ENCODE data around the gene SNX30. TPM values are rescaled to one million over a fixed set of nuclear protein-coding genes. Genes with fewer than 3 reads are reported as not detected.

Gene SNX30
- total RNA-seq, 2 experiments from 2014 or later: 5.5 to 7.2 TPM

- ATAC-seq (no peak), DNase-seq (no peak)
- CTCF ChIA-PET: no interaction called here
- H3K27me3 Mint-ChIP-seq (ENCODE audit: low read depth): no peaks in the 10 kb centered on the region
- no peaks in the 10 kb centered on the region for H3K9me3 Mint-ChIP-seq (ENCODE audit: insufficient read depth)
- no peaks in the 10 kb centered on the region for H3K36me3 Mint-ChIP-seq (ENCODE audit: low read depth)
- no peak overlapping the region for H3K4me3 Mint-ChIP-seq
- H3K4me1 Mint-ChIP-seq (ENCODE audit: low read depth): no peaks in the 10 kb centered on the region
- no peak overlapping the region for H3K27ac Mint-ChIP-seq
- POLR2A ChIA-PET: no interaction called here
Measured at GRCh38 chr9:112852741-112853504, 102.4 kb downstream of the SNX30 start.

DNA sequence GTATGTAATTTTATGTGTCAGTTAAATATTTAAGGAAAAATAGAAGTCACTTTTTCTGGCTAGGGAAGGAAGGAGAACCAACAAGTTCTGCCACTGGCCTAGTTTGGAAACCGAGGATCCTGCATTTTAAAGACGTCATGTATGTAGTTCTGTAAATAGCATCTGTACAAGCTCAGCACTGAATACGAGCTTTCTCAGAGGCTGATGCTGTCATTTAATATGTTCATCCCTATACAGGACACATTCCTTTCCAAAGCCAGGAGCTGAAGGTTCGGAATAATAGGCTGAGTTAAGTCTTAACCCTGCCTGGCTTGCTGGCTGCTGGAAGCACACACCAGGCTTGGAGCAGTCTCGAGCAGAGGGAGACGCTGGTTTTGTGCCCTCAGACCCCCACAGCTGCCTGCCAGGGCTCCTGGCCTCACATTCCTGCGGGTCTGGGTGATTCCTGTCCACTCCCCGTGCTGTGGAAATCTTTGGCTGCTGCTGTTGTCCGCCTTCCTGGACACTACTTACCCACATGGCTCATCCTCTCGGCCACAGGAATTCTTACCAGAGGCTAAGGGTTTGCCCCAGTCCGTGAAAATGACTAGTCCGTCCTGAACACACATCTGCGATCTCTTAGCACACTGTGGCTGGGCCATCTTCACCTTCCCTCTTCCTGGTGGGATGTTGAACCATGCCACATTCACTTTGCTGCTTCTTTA, 103.5 kb downstream of the SNX30 start:
- CTCF ChIA-PET: no interaction called here
- no peaks in the 10 kb centered on the region for H3K4me1 Mint-ChIP-seq (ENCODE audit: low read depth)
- POLR2A ChIA-PET: no interaction called here

GRCh38 chr9:112854657-112855056, 104.1 kb downstream of the SNX30 start:
- no peaks in the 10 kb centered on the region for H3K9me3 Mint-ChIP-seq (ENCODE audit: insufficient read depth)
- no peaks in the 10 kb centered on the region for H3K36me3 Mint-ChIP-seq (ENCODE audit: low read depth)
- DNase-seq (no peak), ATAC-seq (no peak)
- H3K4me3 Mint-ChIP-seq: no peak overlapping the region
- POLR2A ChIA-PET: no interaction called here
- no peaks in the 10 kb centered on the region for H3K27me3 Mint-ChIP-seq (ENCODE audit: low read depth)
- no peak overlapping the region for H3K27ac Mint-ChIP-seq
- H3K4me1 Mint-ChIP-seq (ENCODE audit: low read depth): no peaks in the 10 kb centered on the region
- CTCF ChIA-PET: no interaction called here

More for the DNA sequence above, 103.5 kb downstream of the SNX30 start:
- ATAC-seq (no peak), DNase-seq (no peak)
- Mint-ChIP-seq H3K36me3 (ENCODE audit: low read depth) (no peaks in the 10 kb centered on the region), H3K9me3 (ENCODE audit: insufficient read depth) (no peaks in the 10 kb centered on the region), H3K27me3 (ENCODE audit: low read depth) (no peaks in the 10 kb centered on the region), H3K4me3 (no peak overlapping the region), H3K27ac (no peak overlapping the region)

GRCh38 chr9:112856200-112856599, 105.6 kb downstream of the SNX30 start:
- ChIA-PET POLR2A (no interaction called here), CTCF (interaction anchor here (1.0 kb wide), 1 partner anchor 11 kb away, joined by 3 read pairs; no protein-coding TSS in a partner anchor)
- no peak overlapping the region for H3K4me3 Mint-ChIP-seq
- H3K4me1 Mint-ChIP-seq (ENCODE audit: low read depth): no peaks in the 10 kb centered on the region
- H3K9me3 Mint-ChIP-seq (ENCODE audit: insufficient read depth): no peaks in the 10 kb centered on the region
- no peaks in the 10 kb centered on the region for H3K27me3 Mint-ChIP-seq (ENCODE audit: low read depth)
- DNase-seq: no peak
- ATAC-seq: no peak
- no peaks in the 10 kb centered on the region for H3K36me3 Mint-ChIP-seq (ENCODE audit: low read depth)
- H3K27ac Mint-ChIP-seq: no peak overlapping the region

- no peak for DNase-seq
- Mint-ChIP-seq H3K36me3 (ENCODE audit: low read depth) (no peaks in the 10 kb centered on the region), H3K4me1 (ENCODE audit: low read depth) (no peaks in the 10 kb centered on the region), H3K4me3 (no peak overlapping the region), H3K27ac (no peak overlapping the region), H3K27me3 (ENCODE audit: low read depth) (no peaks in the 10 kb centered on the region), H3K9me3 (ENCODE audit: insufficient read depth) (no peaks in the 10 kb centered on the region)
- ChIA-PET CTCF (interaction anchor here (1.0 to 1.5 kb wide), 2 partner anchors 11 to 14 kb away, joined by 3 to 4 read pairs; no protein-coding TSS in a partner anchor), POLR2A (no interaction called here)
- no peak for ATAC-seq
Measured at GRCh38 chr9:112856843-112857242, 106.3 kb downstream of the SNX30 start.

- Mint-ChIP-seq H3K4me3 (no peak overlapping the region), H3K4me1 (ENCODE audit: low read depth) (peaks cover 4% of the 10 kb centered on the region), H3K36me3 (ENCODE audit: low read depth) (no peaks in the 10 kb centered on the region), H3K27me3 (ENCODE audit: low read depth) (no peaks in the 10 kb centered on the region), H3K27ac (no peak overlapping the region), H3K9me3 (ENCODE audit: insufficient read depth) (no peaks in the 10 kb centered on the region)
- POLR2A ChIA-PET: no interaction called here
- CTCF ChIA-PET: interaction anchor here (1.5 kb wide), 1 partner anchor 12 kb away, joined by 4 read pairs; no protein-coding TSS in a partner anchor
- DNase-seq (no peak), ATAC-seq (no peak)
Measured at GRCh38 chr9:112858005-112858404, 107.4 kb downstream of the SNX30 start.

- no peak overlapping the region for H3K27ac Mint-ChIP-seq
- no peaks in the 10 kb centered on the region for H3K27me3 Mint-ChIP-seq (ENCODE audit: low read depth)
- H3K36me3 Mint-ChIP-seq (ENCODE audit: low read depth): no peaks in the 10 kb centered on the region
- DNase-seq: no peak
- no peak overlapping the region for H3K4me3 Mint-ChIP-seq
- CTCF ChIA-PET: no interaction called here
- peaks cover 10% of the 10 kb centered on the region for H3K4me1 Mint-ChIP-seq (ENCODE audit: low read depth)
- ATAC-seq: no peak
- POLR2A ChIA-PET: no interaction called here
- H3K9me3 Mint-ChIP-seq (ENCODE audit: insufficient read depth): no peaks in the 10 kb centered on the region
Measured at GRCh38 chr9:112858625-112859147, 108.1 kb downstream of the SNX30 start.

DNA sequence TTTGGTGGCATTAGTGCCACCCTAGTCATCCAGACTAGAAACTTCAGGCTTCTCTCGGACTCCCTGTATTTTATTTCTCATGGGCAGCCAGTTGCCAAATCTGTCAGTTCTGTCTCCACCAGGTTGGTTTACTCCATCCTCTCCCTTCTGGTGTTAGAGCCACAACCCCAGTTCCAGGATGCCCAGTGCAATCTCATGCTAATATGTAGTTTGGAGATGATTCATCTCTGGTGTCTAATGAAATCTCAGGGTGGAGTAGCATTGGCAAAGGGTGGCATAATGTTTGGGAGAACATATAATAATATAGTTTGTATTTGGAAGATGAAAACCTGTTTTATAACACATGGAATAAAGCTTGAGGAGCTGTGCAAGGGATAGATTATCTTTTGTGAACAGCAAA, 109.9 kb downstream of the SNX30 start:
- ChIA-PET POLR2A (no interaction called here), CTCF (interaction anchor here (1.2 kb wide), 1 partner anchor 43 kb away, joined by 3 read pairs; no protein-coding TSS in a partner anchor)
- peaks cover 14% of the 10 kb centered on the region for H3K4me1 Mint-ChIP-seq (ENCODE audit: low read depth)
- no peaks in the 10 kb centered on the region for H3K36me3 Mint-ChIP-seq (ENCODE audit: low read depth)
- no peaks in the 10 kb centered on the region for H3K27me3 Mint-ChIP-seq (ENCODE audit: low read depth)
- DNase-seq: no peak
- no peak for ATAC-seq
- no peak overlapping the region for H3K4me3 Mint-ChIP-seq
- no peaks in the 10 kb centered on the region for H3K9me3 Mint-ChIP-seq (ENCODE audit: insufficient read depth)
- no peak overlapping the region for H3K27ac Mint-ChIP-seq

- Mint-ChIP-seq H3K9me3 (ENCODE audit: insufficient read depth) (no peaks in the 10 kb centered on the region), H3K36me3 (ENCODE audit: low read depth) (no peaks in the 10 kb centered on the region), H3K4me3 (no peak overlapping the region), H3K4me1 (ENCODE audit: low read depth) (peaks cover 14% of the 10 kb centered on the region), H3K27me3 (ENCODE audit: low read depth) (no peaks in the 10 kb centered on the region), H3K27ac (no peak overlapping the region)
- DNase-seq (no peak), ATAC-seq (no peak)
- POLR2A ChIA-PET: no interaction called here
- CTCF ChIA-PET: interaction anchor here (1.2 kb wide), 1 partner anchor 42 kb away, joined by 3 read pairs; no protein-coding TSS in a partner anchor
Measured at GRCh38 chr9:112861155-112861554, 110.6 kb downstream of the SNX30 start.

- Mint-ChIP-seq H3K36me3 (ENCODE audit: low read depth) (no peaks in the 10 kb centered on the region), H3K4me1 (ENCODE audit: low read depth) (peaks cover 14% of the 10 kb centered on the region), H3K9me3 (ENCODE audit: insufficient read depth) (no peaks in the 10 kb centered on the region), H3K4me3 (no peak overlapping the region), H3K27me3 (ENCODE audit: low read depth) (no peaks in the 10 kb centered on the region), H3K27ac (no peak overlapping the region)
- CTCF ChIA-PET: interaction anchor here (1.2 kb wide), 1 partner anchor 41 kb away, joined by 3 read pairs; no protein-coding TSS in a partner anchor
- POLR2A ChIA-PET: no interaction called here
- DNase-seq (no peak), ATAC-seq (no peak)
Measured at GRCh38 chr9:112861638-112862555, 111.3 kb downstream of the SNX30 start.

DNA sequence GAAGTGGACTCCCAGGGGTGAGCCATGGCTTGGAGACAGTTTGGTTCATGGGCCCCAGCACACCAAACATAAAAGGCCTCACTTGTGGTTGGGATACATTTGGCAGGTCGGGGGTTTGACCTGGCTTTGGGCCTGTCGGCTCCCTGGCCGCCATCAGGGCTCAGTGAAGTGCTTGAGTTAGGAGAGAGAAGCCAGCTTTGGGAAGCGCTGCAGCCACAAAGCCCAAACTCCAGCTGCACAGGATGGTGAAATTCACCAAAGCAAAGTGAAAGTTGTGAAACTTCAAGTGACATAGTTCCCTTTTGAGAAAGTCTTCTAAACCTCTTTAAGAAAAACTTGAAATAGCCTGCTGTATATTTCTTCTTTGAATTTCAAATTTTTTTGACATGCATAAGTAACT, 112.7 kb downstream of the SNX30 start:
- no peaks in the 10 kb centered on the region for H3K36me3 Mint-ChIP-seq (ENCODE audit: low read depth)
- H3K27ac Mint-ChIP-seq: no peak overlapping the region
- no peaks in the 10 kb centered on the region for H3K27me3 Mint-ChIP-seq (ENCODE audit: low read depth)
- ATAC-seq (no peak), DNase-seq (no peak)
- H3K4me1 Mint-ChIP-seq (ENCODE audit: low read depth): peaks cover 14% of the 10 kb centered on the region
- ChIA-PET CTCF (interaction anchor here (1.4 kb wide), 1 partner anchor 39 kb away, joined by 4 read pairs; no protein-coding TSS in a partner anchor), POLR2A (no interaction called here)
- H3K9me3 Mint-ChIP-seq (ENCODE audit: insufficient read depth): no peaks in the 10 kb centered on the region
- no peak overlapping the region for H3K4me3 Mint-ChIP-seq

All from activated CD8-positive, alpha-beta T cell treated with anti-CD3 and anti-CD28 coated beads, Interleukin-2, amount 10 ng/mL, durations not matched to agents 7 days and 5 days (primary cell).